Measurements from ENCODE around the gene RHOA. TPM values are rescaled to one million over a fixed set of nuclear protein-coding genes. Genes with fewer than 3 reads are reported as not detected.

RHOA gene
- total RNA-seq, 1 experiment from 2014 or later = 497 TPM

- no peak for TF ChIP-seq ZBTB33 (IDR thresholded peaks at IDR 0.05; ENCODE audit: extremely low read depth, insufficient replicate concordance, low read length)
Observed at GRCh38 chr3:49403891-49404290, 7.9 kb downstream of the RHOA start (continued).

- Histone ChIP-seq H4K20me1 (ENCODE audit: insufficient read depth) (peaks cover 52% of the 10 kb centered on the region), H3K4me2 (ENCODE audit: low read length) (no peak overlapping the region), H3K27ac (ENCODE audit: low read depth, low read length) (no peak overlapping the region), H3K27me3 (ENCODE audit: insufficient read depth, low read length) (no peaks in the 10 kb centered on the region), H3K36me3 (ENCODE audit: control insufficient read depth in 1 of 2, insufficient read depth in 2 of 2, low read length in 2 of 2) (peaks cover under 1 to 8% of the 10 kb centered on the region in 2 experiments; a peak in 3 of 4 replicates), H3K4me1 (ENCODE audit: control insufficient read depth in 1 of 2, insufficient read depth in 2 of 2, low read length in 2 of 2) (peaks cover 5 to 9% of the 10 kb centered on the region in 2 experiments; a peak in 3 of 4 replicates), H3K9ac (ENCODE audit: low read length) (no peak overlapping the region), H3K9me3 (ENCODE audit: control insufficient read depth in 1 of 2, insufficient read depth in 1 of 2, low read depth in 1 of 2, low read length in 2 of 2) (no peaks in the 10 kb centered on the region), H2AFZ (ENCODE audit: low read depth, low read length, poor library complexity, severe bottlenecking) (no peak overlapping the region), H3K4me3 (replicated peaks in 1 of 2; ENCODE audit: low read depth in 1 of 2, low read length in 2 of 2) (no peak overlapping the region), H3K9me2 (ENCODE audit: insufficient read depth) (no peaks in the 10 kb centered on the region), H3K79me2 (ENCODE audit: insufficient read depth, low read length) (peaks cover 100% of the 10 kb centered on the region)
- ChIA-PET CTCF (no interaction called here), POLR2A (no interaction called here), RAD21 (ENCODE audit: low non-redundant PET in 1 of 2, low total read pairs in 2 of 2, uncharacterized antibody in 2 of 2, unreplicated experiment in 2 of 2) (no interaction called here)
- TF ChIP-seq CBX3 (IDR thresholded peaks at IDR 0.05; ENCODE audit: low read depth) = no peak
- no peak for TF ChIP-seq POLR2AphosphoS5 (IDR thresholded peaks at IDR 0.05; ENCODE audit: low read depth, low read length)
- no peak for TF ChIP-seq ELF1 (IDR thresholded peaks at IDR 0.05; ENCODE audit: borderline replicate concordance, low read depth)
- no peak for TF ChIP-seq TCF7L2 (IDR thresholded peaks at IDR 0.05; ENCODE audit: borderline replicate concordance, extremely low read depth, insufficient read depth, insufficient read length)
- TF ChIP-seq RAD21 (IDR thresholded peaks at IDR 0.05; ENCODE audit: low read depth) = no peak
- DNase-seq (ENCODE audit: low read depth, low spot score) (no peak), ATAC-seq (no peak)
- no TSS peak for BruUV-seq (replicated peaks)
- intact Hi-C loops (cut with micrococcal nuclease) = no loop called here
Observed at GRCh38 chr3:49401766-49402165, 10.0 kb downstream of the RHOA start.
